NCI-H1694 treated with DMSO at 0.1 percent for 48 hours (cell line): Measurements from ENCODE around the gene RHOC.
"Not testable (repeated sequence)": the region's sequence is repeated elsewhere in the genome, so short reads cannot be mapped to it uniquely, and the experiment has no call there.

ENCODE experiments used
- DNase-seq: peaks from one replicate; lab custom pipeline; 2025; lab: John Stamatoyannopoulos, UW

The RHOC gene

GRCh38 chr1:112706505-112707220 lies at the start of gene RHOC:
TSS of gene RHOC (minus strand) at chr1:112707127. CDS start at chr1:112703799, 3,328 bp downstream.
- no peak for DNase-seq

- no peak for DNase-seq
These were observed 47.2 kb upstream of the RHOC start for GRCh38 chr1:112754116-112754628.

- DNase-seq: no peak
These were observed 41.5 kb upstream of the RHOC start for GRCh38 chr1:112748396-112748795.

- no peak for DNase-seq
These were observed 37.2 kb upstream of the RHOC start for GRCh38 chr1:112744009-112744578.

GRCh38 chr1:112743174-112744008 lies 36.5 kb upstream of the RHOC start:
- DNase-seq: no peak

GRCh38 chr1:112737573-112737972 lies 30.6 kb upstream of the RHOC start:
- DNase-seq: no peak

GRCh38 chr1:112735752-112736151 lies 28.8 kb upstream of the RHOC start:
- no peak for DNase-seq

GRCh38 chr1:112731451-112731850 lies 24.5 kb upstream of the RHOC start:
- DNase-seq: no peak

GRCh38 chr1:112729909-112730308 lies 23.0 kb upstream of the RHOC start:
- no peak for DNase-seq

GRCh38 chr1:112729011-112729410 lies 22.1 kb upstream of the RHOC start:
- DNase-seq: not testable (repeated sequence)

- DNase-seq: not testable (repeated sequence)
These were observed 21.5 kb upstream of the RHOC start for GRCh38 chr1:112728306-112728971.

- DNase-seq: no peak
These were observed 20.8 kb upstream of the RHOC start for GRCh38 chr1:112727716-112728115.

- not testable (repeated sequence) for DNase-seq
These were observed 17.3 kb upstream of the RHOC start for GRCh38 chr1:112724240-112724639.

- DNase-seq: no peak
These were observed 16.5 kb upstream of the RHOC start for GRCh38 chr1:112723511-112723839.

- no peak for DNase-seq
These were observed 15.9 kb upstream of the RHOC start for GRCh38 chr1:112722601-112723510.

- DNase-seq: no peak
These were observed 15.1 kb upstream of the RHOC start for GRCh38 chr1:112721966-112722524.

- not testable (repeated sequence) for DNase-seq
These were observed 14.4 kb upstream of the RHOC start for GRCh38 chr1:112721294-112721693.

- DNase-seq: no peak
These were observed 13.9 kb upstream of the RHOC start for GRCh38 chr1:112720800-112721199.

- DNase-seq: no peak
These were observed 12.8 kb upstream of the RHOC start for GRCh38 chr1:112719706-112720105.

- DNase-seq: peak; percentile 53
These were observed 11.9 kb upstream of the RHOC start for GRCh38 chr1:112718691-112719418.
